Measurements from ENCODE around the gene KRTAP2-1.

- TF ChIP-seq ELF4 (IDR thresholded peaks at IDR 0.05) (no peak), BHLHE40 (IDR thresholded peaks at IDR 0.05; ENCODE audit: borderline replicate concordance) (no peak), FOXA1 (IDR thresholded peaks at IDR 0.05) (no peak), SP1 (IDR thresholded peaks at IDR 0.05) (no peak)
Observed at GRCh38 chr17:41019415-41019814, 27.7 kb downstream of the KRTAP2-1 start.

Data from HEK293T (cell line).